ENCODE data around the gene MAP1LC3A.

The MAP1LC3A gene

GRCh38 chr20:34544109-34544796 is 14.3 kb upstream of the MAP1LC3A start:
- TF ChIP-seq CTCF (IDR thresholded peaks at IDR 0.05; ENCODE audit: borderline replicate concordance, extremely low read depth, low read length, poor library complexity, severe bottlenecking) (no peak), EZH2 (IDR thresholded peaks at IDR 0.05; ENCODE audit: borderline replicate concordance, low read depth, low read length, severe bottlenecking) (no peak)
- no peak for ATAC-seq (ENCODE audit: insufficient read depth, low read depth)
- Histone ChIP-seq H3K4me1 (ENCODE audit: insufficient read depth, low read length) (no peaks in the 10 kb centered on the region), H3K4me2 (ENCODE audit: insufficient read depth, low read length) (no peak overlapping the region), H3K27me3 (ENCODE audit: insufficient read depth, low read length, poor library complexity) (no peaks in the 10 kb centered on the region), H3K4me3 (ENCODE audit: low read depth in 1 of 2, low read length in 2 of 2) (no peak overlapping the region), H3K36me3 (ENCODE audit: insufficient read depth, low read length) (peaks cover 34% of the 10 kb centered on the region), H3K9me3 (ENCODE audit: insufficient read depth, low read length, severe bottlenecking) (no peaks in the 10 kb centered on the region), H2AFZ (ENCODE audit: low read depth, low read length) (no peak overlapping the region), H3K27ac (ENCODE audit: low read length) (no peak overlapping the region), H4K20me1 (ENCODE audit: insufficient read depth, low read length) (no peaks in the 10 kb centered on the region; the same call in 1 of the 2 replicates), H3K9ac (ENCODE audit: low read depth, low read length) (no peak overlapping the region), H3K79me2 (ENCODE audit: insufficient read depth, low read length) (no peaks in the 10 kb centered on the region)
- no peak for DNase-seq

- Histone ChIP-seq H3K4me3 (ENCODE audit: low read depth in 1 of 2, low read length in 2 of 2) (no peak overlapping the region), H2AFZ (ENCODE audit: low read depth, low read length) (no peak overlapping the region), H3K4me1 (ENCODE audit: insufficient read depth, low read length) (no peaks in the 10 kb centered on the region), H3K9ac (ENCODE audit: low read depth, low read length) (no peak overlapping the region), H3K9me3 (ENCODE audit: insufficient read depth, low read length, severe bottlenecking) (no peaks in the 10 kb centered on the region), H3K4me2 (ENCODE audit: insufficient read depth, low read length) (no peak overlapping the region), H3K27me3 (ENCODE audit: insufficient read depth, low read length, poor library complexity) (no peaks in the 10 kb centered on the region), H3K36me3 (ENCODE audit: insufficient read depth, low read length) (peaks cover 8% of the 10 kb centered on the region), H3K27ac (ENCODE audit: low read length) (no peak overlapping the region), H3K79me2 (ENCODE audit: insufficient read depth, low read length) (no peaks in the 10 kb centered on the region), H4K20me1 (ENCODE audit: insufficient read depth, low read length) (no peaks in the 10 kb centered on the region)
- no peak for TF ChIP-seq CTCF (IDR thresholded peaks at IDR 0.05; ENCODE audit: borderline replicate concordance, extremely low read depth, low read length, poor library complexity, severe bottlenecking)
- TF ChIP-seq EZH2 (IDR thresholded peaks at IDR 0.05; ENCODE audit: borderline replicate concordance, low read depth, low read length, severe bottlenecking), result no peak
- ATAC-seq (ENCODE audit: insufficient read depth, low read depth), result no peak
- DNase-seq, result no peak
These were observed 11.8 kb upstream of the MAP1LC3A start for GRCh38 chr20:34546751-34547181.

- no peaks in the 10 kb centered on the region; the same call in 1 of the 2 replicates for H4K20me1 ChIP-seq (ENCODE audit: insufficient read depth, low read length)
- no peaks in the 10 kb centered on the region for H3K4me1 ChIP-seq (ENCODE audit: insufficient read depth, low read length)
- no peaks in the 10 kb centered on the region for H3K79me2 ChIP-seq (ENCODE audit: insufficient read depth, low read length)
- no peak overlapping the region for H3K9ac ChIP-seq (ENCODE audit: low read depth, low read length)
- no peaks in the 10 kb centered on the region for H3K27me3 ChIP-seq (ENCODE audit: insufficient read depth, low read length, poor library complexity)
- no peak overlapping the region for H3K27ac ChIP-seq (ENCODE audit: low read length)
- H3K9me3 ChIP-seq (ENCODE audit: insufficient read depth, low read length, severe bottlenecking), result no peaks in the 10 kb centered on the region
- no peak for DNase-seq
- no peak for TF ChIP-seq CTCF (IDR thresholded peaks at IDR 0.05; ENCODE audit: borderline replicate concordance, extremely low read depth, low read length, poor library complexity, severe bottlenecking)
- TF ChIP-seq EZH2 (IDR thresholded peaks at IDR 0.05; ENCODE audit: borderline replicate concordance, low read depth, low read length, severe bottlenecking), result no peak
- H3K36me3 ChIP-seq (ENCODE audit: insufficient read depth, low read length), result no peaks in the 10 kb centered on the region; the same call in 1 of the 2 replicates
- ATAC-seq (ENCODE audit: insufficient read depth, low read depth), result no peak
- H2AFZ ChIP-seq (ENCODE audit: low read depth, low read length), result no peak overlapping the region
- no peak overlapping the region for H3K4me2 ChIP-seq (ENCODE audit: insufficient read depth, low read length)
- H3K4me3 ChIP-seq (ENCODE audit: low read depth in 1 of 2, low read length in 2 of 2), result no peak overlapping the region
These were observed 10.5 kb upstream of the MAP1LC3A start for GRCh38 chr20:34547844-34548613.
